Activated CD4-positive, CD25-positive, alpha-beta regulatory T cell treated with anti-CD3 and anti-CD28 coated beads, Interleukin-2, amount 50 U/mL, for 72 hours (primary cell): ENCODE measurements around the gene DDX10.
A peak's percentile ranks its signal among the peaks of the same experiment; 100 is the strongest.
"Not testable (repeated sequence)": the region's sequence is repeated elsewhere in the genome, so short reads cannot be mapped to it uniquely, and the experiment has no call there.

Experiments used
- DNase-seq: peaks from one replicate; pipeline ENCODE4 v3.0.0; 2021

Gene DDX10

DNA sequence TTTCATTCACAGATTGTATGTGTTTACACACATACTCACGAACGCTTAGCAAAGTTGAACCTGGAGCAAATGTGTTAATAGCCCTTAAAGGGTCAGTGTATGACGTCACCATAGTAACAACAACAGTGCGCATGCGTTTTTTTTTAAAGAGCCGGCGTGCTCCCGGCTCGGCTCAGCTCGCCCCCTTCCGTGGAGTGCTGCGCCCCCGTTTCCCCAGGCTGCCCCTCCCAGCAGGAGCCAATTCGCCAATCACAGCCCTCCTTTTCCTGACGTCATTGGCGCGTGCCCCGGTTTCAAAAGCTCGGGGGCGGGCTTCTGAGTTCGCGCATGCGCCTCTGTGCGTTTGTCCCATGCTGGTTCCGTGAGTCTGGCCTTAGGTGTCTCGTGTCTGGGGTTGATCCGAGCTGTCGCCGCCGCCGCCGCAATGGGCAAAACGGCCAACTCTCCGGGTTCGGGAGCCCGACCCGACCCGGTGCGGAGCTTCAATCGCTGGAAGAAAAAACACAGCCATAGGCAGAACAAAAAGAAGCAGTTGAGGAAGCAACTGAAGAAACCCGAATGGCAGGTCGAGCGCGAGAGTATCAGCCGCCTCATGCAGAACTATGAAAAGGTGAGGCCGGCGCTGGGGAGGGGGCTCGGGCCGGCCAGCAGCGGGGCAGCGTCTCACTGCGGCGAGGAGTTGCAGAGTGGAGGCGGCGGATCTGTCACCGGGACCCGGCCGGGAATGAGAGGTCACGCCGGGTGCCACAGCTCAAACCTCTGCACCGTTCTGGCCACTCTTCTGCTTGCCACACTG is at the start of gene DDX10:
Gene DDX10, plus strand, starts transcription at position 340 of the 796 bp plus-strand sequence. Its CDS starts 85 bp downstream, at position 425.
- peak; percentile 95 for DNase-seq

DNA sequence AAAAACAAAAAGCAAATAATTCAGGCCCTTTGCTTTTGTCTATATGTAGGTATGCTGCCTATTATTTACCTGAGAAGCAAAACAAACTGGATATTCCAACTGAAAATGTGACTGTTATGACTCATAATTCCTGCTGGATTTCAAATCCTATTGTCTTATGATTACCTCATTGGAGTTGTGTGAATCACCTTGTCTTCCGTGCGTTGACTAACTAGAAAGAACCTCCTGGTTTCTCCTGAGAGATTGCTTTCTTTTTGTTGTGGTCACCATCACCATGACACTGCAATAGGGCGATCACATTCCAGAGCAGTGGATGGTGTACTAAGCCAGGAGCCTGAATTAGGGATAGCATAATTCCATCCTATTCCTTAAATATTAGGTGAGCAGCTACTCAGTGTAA is 48.3 kb upstream of the DDX10 start:
- DNase-seq = no peak

DNA sequence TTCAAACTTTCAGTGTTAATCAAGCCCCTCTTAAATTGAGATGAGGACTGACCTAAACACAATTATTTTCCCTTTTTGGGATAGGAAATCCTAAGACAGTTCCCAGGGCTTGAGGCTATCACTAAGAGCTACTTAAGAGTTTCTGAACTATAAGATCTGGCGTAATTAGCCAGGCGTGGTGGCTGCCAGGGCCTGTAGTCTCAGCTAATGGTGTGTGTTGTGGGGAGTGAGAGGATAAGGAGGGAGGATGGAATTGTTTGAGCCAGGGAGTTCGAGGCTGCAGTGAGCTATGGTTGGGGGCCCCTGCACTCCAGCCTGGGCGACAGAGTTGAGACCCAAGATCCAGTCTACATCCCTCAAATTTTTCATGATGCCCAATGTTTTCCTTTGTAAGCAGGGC is 47.8 kb upstream of the DDX10 start:
- DNase-seq = no peak

DNA sequence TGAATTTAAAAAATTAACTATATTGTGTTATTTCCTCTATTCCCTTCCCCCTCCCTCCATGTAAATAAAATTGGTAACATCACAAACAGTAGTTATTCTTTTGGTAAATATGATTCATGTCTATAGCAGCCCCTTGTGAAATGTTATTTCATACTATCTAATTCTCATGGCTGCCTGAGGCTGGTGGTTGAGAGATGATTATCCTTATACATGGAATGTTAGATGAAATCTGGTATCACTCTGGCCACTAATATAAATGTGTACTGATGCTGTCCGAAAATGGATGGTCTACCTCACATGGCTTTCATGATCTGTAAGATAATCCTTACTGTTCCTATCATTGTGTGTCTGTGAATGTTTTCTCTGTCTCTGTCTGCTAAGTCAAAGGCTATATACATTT is 46.3 kb upstream of the DDX10 start:
- DNase-seq = no peak

DNA sequence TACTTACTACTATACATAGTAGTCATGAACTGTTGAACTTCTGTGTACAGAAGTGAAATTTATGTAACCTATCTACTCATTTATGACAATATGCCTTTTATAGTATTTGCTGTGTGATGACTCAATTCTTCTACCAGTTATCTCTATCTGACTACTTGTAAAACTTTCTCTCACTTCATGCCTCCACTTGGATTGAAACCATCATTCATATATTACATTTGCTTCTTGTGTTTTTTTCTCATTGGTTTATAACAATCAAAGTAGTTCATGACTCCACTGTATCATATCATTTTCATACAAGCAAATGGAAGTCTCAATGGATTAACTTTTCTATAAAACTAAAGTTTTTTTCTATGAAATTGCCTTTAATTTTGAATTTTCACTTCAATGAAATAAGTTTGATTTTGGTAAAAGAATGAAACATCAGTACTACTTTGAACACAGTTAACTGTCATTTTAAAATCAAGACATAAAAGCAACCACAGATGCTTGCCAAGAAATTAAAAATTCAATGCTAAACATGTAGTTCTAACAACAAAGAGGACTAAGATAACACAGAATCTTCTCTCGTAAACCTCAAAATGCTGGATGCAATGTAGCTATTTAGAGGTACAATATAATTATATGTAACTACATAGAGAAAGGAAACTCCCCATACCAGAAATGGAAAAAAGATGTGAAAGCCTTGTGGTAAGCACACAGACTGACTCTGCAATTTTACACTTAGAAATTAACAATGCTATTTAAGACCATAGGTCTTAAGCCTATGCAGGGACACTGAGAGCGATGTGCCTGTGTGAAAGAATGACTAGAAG is 43.7 kb upstream of the DDX10 start:
- no peak for DNase-seq

DNA sequence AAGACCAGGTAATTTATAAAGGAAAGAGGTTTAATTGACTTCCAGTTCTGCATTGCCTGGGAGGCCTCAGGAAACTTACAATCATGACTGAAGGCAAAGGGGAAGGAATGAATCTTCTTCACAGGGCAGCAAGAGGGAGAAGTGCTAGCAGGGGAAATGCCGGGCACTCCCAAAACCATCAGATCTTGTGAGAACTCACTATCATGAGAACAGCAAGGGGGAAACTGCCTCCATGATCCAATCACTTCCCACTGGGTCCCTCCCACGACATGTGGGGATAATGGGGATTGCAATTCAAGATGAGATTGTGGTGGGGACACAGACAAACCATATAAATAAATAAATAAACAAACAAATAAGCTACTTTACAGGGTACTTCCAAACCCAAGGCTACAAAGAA is 42.5 kb upstream of the DDX10 start:
- no peak for DNase-seq

DNA sequence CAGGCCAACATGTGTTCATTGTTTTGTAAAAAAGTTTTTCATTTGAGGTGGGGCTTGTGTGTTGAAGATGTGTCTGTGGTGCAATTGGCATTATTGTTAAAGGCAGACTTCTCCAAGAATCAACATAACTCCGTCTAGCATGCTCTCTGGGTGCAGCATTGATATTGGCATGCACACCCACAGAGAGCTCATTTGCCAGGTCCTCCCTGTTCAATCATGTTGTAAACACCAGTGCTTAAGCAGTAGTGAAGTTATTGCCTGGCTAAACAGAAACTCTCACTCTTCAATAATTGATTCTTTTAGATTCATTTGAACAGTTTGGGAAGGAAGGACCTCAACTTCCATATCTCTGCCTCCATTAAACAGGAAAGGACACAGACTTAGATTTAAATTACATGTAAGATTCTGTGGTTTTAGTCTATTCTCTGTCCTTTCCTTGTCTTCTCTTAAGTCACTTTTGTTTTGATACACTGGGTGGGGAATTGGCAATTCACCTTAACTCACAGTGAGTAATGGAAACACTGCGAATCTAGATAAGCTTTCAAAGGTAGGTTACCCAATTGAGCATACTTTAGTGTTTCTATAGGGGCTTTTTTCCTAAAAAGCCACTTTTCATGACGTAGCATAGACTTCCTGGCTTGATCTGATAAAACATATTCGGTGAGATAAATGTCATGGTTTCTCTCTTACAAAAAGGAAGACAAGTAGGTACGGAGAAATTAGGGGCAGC is 40.5 kb upstream of the DDX10 start:
- DNase-seq = no peak

DNA sequence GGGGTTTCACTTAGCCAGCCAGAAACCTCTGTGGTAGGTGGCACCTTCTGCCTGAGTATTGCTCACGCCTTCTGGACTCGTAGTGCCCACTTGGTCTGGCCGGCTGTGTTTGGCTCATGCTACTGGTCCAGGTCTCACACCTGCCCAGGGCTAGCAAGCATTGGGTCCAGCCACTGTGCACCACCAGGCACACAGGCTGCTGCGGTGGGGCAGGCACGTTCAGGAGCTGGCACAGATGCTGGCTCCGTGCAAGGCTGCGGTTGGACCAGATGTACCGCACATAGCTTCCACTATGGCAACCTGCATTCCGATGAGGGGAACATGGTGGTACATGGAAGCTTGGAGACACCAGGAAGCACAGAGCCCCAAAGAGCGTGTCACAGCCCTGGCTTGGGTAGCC is 36.5 kb upstream of the DDX10 start:
- no peak for DNase-seq

DNA sequence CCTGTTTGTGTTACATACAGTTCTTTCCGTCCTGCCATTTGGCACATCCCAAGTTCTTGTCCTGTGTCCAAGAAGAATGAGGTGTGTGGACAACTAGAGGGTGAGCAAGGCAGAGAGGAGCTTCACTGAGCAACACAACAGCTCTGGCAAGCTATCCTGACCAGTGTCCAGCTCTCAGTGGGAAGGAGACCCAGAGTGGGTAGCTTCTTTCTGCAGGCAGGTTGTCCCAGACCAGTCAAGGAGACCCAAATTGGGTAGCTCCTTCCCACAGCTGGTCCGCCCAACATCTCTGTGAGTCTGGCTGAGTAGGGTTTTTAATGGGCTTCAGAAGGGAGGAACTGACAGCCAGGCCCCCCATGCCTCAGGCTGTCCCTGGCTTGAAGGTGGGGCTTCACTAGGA is 36.1 kb upstream of the DDX10 start:
- DNase-seq = no peak

DNA sequence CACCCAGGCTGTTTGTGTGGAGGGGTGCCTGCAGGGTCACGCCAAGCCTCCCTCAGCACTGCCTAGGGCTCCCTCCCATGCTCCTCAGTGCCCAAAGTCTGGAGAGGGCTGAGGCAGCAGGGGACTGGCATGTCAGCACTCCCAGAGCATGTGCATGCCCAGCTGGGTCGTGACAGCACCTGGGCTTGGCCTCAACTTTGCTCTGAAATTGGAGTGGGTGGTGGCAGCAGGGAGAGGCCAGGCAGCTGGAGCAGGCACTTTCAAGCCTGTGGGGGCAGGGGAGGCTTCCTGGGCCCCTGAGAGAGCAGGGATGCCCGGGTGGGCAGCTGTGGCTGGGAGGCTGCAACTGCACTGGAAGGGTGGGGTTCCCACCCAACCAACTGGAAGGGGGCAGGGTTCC is 35.6 kb upstream of the DDX10 start:
- DNase-seq = no peak

DNA sequence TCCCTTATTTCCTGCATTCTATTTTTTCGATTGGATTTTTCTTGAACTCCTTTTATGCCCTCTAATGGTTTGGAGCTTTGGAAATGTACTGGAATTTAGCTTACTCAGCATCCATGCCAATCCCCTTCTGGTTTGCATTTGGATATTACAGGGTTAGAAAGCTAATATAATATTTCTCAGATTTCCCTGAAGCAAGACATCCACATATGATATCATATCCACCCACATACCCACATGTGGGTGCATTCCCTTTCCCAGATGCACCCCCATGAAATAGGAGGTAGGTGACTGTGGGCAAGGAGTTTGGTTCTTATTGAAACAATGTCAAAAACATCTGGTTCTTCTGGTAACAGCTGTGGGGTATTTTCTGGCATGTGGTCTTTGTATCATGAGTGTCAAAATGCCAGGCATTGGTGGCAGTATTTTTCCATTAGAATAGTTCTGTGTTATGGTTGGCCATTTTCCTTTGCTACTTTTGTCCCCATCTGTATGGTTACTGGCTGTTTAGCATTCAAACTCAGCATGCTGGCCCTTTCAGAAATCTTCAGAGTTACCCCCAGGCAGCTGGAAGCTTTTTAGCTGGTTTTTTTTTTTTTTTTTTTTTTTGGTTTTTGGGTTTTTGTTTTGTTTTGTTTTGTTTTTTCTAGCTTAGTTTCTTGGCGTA is 32.7 kb upstream of the DDX10 start:
- DNase-seq = no peak

DNA sequence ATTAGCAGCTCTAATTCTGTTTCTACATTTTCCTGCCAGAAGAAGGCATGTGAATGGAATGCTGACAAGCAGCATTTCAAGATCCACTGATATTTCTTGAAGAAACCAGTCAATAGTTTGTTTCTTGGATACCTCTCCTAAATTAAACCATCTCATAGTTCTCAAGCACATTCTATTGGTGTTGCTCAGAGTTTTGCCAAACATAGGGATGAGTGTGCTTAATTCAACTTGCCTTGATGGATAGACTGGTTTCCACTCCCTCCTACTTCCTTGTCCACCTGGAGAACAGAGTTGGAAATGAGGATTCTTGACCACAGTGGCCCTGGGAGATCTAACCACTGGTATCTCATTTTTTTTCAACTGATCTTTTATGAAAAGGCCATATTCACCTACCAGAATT is 29.8 kb upstream of the DDX10 start:
- DNase-seq = no peak

DNA sequence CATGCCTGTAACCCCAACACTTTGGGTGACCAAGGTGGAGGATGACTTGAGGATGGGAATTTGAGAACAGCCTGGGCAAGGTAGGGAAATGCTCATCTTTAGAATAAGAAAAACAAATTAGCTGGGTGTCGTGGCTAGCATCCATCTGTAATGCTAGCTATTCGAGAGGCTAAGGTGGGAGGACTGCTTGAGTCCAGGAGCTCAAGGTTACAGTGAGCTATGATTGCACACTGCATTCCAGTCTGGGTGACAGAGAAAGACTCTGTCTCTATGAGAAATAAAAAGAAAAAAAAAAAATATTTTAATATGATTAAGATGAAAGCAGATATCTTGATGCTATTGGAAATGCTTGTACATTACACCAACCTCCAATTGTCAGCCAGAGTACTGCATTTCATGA is 28.6 kb upstream of the DDX10 start:
- no peak for DNase-seq

DNA sequence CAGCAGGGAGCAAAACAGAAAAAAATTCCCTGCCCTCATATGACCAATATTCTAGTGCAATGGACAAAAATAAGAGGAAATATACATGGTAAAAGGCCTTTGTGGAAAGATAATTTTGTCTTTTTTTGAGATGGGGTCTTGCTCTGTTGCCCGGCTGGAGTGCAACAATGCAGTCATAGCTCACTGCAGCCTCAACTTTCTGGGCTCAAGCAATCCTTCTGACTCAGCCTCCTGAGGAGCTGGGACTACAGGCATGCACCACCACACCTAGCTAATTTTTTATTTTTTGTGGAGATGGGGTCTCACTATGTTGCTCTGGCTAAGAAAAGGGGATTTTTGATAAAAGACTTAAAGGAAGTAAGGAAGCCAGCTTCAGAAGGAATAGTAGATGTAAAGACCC is 25.7 kb upstream of the DDX10 start:
- no peak for DNase-seq

DNA sequence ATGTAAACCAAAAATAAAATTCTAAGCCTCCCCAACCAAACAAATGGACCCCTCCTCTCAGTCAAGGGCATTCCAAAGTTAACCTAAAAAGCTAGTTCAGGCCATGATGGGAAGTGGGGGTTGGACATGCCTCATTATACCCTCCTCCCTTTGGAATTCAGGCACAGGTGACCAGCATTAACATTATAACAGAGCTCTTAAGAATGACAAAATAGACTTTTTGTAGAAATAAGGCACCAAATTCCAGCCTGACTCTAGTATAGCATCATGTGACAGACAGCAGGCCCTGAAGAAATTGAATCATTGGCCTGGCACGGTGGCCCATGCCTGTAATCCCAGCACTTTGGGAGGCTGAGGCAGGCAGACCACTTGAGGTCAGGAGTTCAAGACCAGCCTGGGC is 23.1 kb upstream of the DDX10 start:
- DNase-seq = not testable (repeated sequence)

DNA sequence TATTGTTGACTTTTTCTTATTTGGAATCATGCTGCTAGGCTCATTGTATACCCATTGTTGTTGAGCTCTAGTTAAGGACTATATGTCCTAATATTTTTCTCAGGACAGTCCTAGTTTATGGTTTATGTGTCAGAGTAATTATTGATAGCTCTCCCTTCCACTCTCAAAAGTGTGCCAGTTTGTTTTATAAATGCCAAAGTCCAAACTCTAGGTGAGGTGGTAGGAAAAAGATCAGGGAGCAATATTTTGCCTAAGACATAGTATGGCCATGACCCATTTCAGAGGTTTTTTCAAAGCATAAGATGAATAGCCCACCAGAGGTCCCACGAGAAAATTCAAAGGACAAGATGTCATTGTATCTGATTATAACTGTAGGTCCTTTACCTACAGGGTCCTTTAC is 20.9 kb upstream of the DDX10 start:
- DNase-seq = no peak

DNA sequence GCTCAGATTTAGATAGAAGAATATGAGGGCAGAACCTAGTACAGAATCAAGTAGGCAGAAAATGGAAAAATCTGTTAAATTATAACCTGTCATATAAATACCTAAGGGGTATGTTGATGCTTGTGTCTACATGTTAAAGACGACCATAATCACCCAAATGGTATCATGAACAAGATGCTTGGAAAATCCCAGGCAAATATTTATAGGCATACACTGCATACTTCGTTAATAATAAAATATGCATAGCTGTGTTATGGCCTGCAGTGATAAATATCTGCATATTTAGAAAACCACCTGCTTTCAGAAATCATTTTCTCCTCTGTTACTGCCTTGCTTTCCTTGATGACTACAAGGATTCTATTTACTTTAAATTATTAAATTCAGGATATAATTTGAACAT is 18.9 kb upstream of the DDX10 start:
- DNase-seq = no peak

DNA sequence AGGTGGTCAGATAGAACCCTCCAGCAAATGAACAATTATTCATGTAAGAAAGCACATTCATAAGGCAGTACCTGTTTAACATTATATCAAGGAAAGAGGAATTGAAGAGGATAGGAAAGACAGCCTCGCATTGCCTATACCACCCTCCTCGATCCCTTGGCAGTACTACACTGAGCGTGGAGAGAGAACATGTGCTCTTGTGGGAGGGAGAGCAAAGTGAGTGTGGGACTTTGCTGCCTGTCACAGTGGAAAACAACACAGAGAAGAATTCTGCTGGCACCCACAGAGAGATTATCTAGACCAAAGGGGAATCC is 17.5 kb upstream of the DDX10 start:
- no peak for DNase-seq

DNA sequence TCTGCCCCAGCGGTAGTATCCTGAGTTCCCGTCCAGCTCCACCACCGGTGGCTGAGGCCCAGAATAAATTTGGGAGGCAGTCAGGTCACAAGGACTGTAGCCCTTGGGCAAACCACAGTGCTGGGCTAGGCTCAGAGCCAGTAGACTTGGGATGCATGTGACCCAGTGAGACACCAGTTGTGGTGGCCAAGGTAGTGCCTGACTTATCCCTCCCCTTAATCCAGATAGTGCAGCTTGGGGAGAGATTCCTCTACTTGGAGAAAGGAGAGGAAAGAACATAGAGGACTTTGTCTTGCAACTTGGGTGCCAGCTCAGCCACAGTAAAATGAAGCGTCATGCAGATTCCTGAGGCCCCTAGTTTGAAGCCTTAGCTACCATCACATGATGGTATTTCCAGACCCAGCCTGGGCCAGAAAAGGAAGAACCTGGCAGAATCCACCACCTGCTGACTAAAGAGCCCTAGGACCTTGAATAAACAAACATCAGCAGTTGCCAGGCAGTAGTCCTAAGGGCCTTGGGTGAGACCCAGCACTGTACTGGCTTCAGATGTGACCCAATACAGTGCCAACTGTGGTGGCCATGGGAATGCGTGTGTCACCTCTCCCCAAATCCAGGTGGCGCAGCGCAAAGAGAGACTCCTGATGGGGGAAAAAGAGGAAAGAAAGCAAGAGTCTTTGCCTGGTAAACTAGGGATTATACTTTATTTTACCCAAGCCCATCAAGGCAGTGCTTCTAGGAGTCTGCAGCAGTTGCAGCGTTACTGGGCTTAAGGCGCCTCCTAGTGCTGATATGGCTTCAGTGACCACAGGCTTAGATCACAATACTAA is 17.0 kb upstream of the DDX10 start:
- DNase-seq = no peak

DNA sequence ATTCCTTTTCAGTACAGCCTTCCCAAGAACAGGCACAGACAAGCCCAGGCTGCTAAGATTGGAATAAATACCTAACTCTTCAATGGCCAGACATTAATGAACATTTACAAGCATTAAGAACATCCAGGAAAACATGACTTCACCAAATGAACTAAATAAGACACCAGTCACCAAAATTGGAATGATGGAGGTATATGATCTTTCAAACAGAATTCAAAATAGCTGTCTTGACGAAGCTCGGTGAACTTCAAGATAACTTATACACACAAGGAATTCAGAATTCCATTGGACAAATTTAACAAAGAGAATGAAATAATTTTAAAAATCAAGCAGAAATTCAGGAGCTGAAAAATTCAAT is 16.4 kb upstream of the DDX10 start:
- DNase-seq = no peak

DNA sequence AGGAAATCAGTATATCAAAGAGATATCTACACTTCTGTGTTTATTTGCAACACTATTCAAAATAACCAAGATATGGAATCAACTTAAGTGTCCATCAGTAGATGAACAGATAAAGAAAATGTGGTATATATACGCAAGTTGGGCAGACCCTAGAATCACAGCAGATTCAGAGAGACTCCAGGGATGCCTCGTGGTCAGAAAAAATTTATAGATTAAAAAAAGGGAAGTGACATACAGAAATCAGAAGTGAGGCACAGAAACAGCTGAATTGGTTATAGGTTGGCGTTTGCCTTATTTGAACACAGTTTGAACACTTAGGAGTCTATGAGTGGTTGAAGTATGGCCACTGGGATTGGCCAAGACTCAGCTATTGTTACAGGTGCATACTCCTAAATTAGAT is 10.8 kb upstream of the DDX10 start:
- not testable (repeated sequence) for DNase-seq

DNA sequence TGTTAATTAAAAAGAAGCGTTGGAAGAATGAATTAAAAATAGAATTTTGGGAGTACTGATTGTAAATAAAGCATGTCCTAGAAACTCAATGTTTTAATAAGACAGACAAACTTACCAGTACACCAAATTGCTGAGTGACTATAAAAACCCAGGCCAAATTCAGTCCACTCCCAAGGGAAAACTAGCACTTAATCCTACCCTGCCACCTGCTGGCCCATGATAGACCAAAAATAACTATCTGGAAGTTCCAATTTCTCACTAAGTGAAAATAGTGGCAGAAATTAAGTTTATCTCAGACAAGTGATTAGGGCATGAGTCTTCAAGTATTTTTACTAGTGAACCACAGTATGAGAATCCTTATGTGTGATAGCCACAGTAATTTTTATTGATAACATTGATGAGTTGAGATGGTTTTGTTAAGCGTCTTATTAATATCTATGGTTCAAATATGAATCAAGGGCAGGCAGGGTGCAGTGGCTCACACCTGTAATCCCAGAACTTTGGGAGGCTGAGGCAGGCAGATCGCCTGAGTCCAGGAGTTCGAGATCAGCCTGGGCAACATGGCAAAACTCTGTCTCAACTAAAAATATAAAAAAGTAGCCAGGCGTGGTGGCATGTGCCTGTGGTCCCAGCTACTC is 9.8 kb upstream of the DDX10 start:
- no peak for DNase-seq
